ENCODE results near the gene CCDC14. TPM values are rescaled to one million over a fixed set of nuclear protein-coding genes. Genes with fewer than 3 reads are reported as not detected.

The CCDC14 gene
- 19.0 and 21.8 TPM in 2 replicates for total RNA-seq

GRCh38 chr3:123960781-123961507 is at the start of gene CCDC14:
CCDC14 (minus strand) TSS chr3:123961229; CDS start chr3:123961173, 56 bp downstream.

GRCh38 chr3:123991730-123992588 is 30.9 kb upstream of the CCDC14 start, which contains the start of gene ROPN1:
ROPN1 (minus strand) TSS chr3:123992124; CDS start chr3:123980481, 11,643 bp downstream.

GRCh38 chr3:123884203-123884831 is 76.7 kb downstream of the CCDC14 start, which contains the start of gene MYLK:
MYLK (minus strand) TSS chr3:123884332; CDS start chr3:123793841, 90,491 bp downstream.

Other genes with a start within 250 kb of the CCDC14 start
- 234 and 338 TPM in 2 replicates for gene MYLK, start 76.9 kb downstream of the CCDC14 start, total RNA-seq
- gene ROPN1, start 30.9 kb upstream of the CCDC14 start, total RNA-seq, result not detected in 2 replicates
- gene KALRN, start 72.1 kb upstream of the CCDC14 start, total RNA-seq, result 7.5 and 7.9 TPM in 2 replicates

All from aortic smooth muscle cell (primary cell).